Heart right ventricle (tissue), 16 donors: ENCODE measurements around the gene AAK1. TPM values are rescaled to one million over a fixed set of nuclear protein-coding genes. Genes with fewer than 3 reads are reported as not detected.
A peak's percentile ranks its signal among the peaks of the same experiment; 100 is the strongest.
"Not testable (repeated sequence)": the region's sequence is repeated elsewhere in the genome, so short reads cannot be mapped to it uniquely, and the experiment has no call there.

Experiments used
- ATAC-seq, 8 donors: fragments of 200-7000 bp; cut with Tn5 transposase; one replicate each; pipeline ENCODE4 v1.9.1; 2020; ENCODE audit warnings: mild to moderate bottlenecking in 8 of 8, moderate library complexity in 8 of 8, moderate number of reproducible peaks in 1 of 8
- DNase-seq, 2 donors: peaks; one replicate each; pipeline ENCODE4 v3.0.0-alpha.2; 2020
- H3K27ac ChIP-seq, 10 donors: fragments of 200-600 bp; sonication (generic) in 2 of 10; one replicate each; pipeline versions ENCODE4 v1.5.0 to v1.8.0; 2020 to 2022; ENCODE audit warnings: mild to moderate bottlenecking in 3 of 10
- H3K27me3 ChIP-seq, 7 donors: fragments of 200-600 bp; one replicate each; pipeline ENCODE4 v1.8.0; 2021 to 2022; ENCODE audit warnings: mild to moderate bottlenecking in 2 of 7
- H3K36me3 ChIP-seq, 9 donors: fragments of 200-600 bp; sonication (generic) in 1 of 9; one replicate each; pipeline versions ENCODE4 v1.5.0 to v1.8.0; 2020 to 2022; ENCODE audit warnings: mild to moderate bottlenecking in 2 of 9
- H3K4me1 ChIP-seq, 9 donors: fragments of 200-600 bp; sonication (generic) in 1 of 9; one replicate each; pipeline versions ENCODE4 v1.5.0 to v1.8.0; 2020 to 2022; ENCODE audit warnings: mild to moderate bottlenecking in 4 of 9
- H3K4me3 ChIP-seq, 10 donors: fragments of 200-600 bp; sonication (generic) in 2 of 10; one replicate each; pipeline versions ENCODE4 v1.5.0 to v1.8.0; 2020 to 2022; ENCODE audit warnings: mild to moderate bottlenecking in 7 of 10, moderate library complexity in 2 of 10
- H3K9me3 ChIP-seq, 11 donors: fragments of 200-600 bp in 10 of 11; sonication (generic) in 2 of 11; one replicate each; pipeline versions ENCODE4 v1.5.0 to v1.8.0; 2013 to 2022; ENCODE audit warnings: mild to moderate bottlenecking in 2 of 11, control low read depth in 1 of 11, moderate library complexity in 1 of 11
- CTCF ChIP-seq, 9 donors: fragments of 200-600 bp; sonication (generic) in 2 of 9; IDR thresholded peaks; one replicate each; pipeline versions ENCODE4 v1.5.0 to v1.8.0; 2021 to 2022; ENCODE audit warnings: antibody characterized with exemption in 9 of 9, mild to moderate bottlenecking in 5 of 9, moderate library complexity in 1 of 9
- WGBS, 2 donors: extraction: QIAGEN DNeasy Blood & Tissue Kit; methylation state at CpG; one replicate each; pipeline ENCODE4 v1.1.7; 2013; ENCODE audit warnings: inconsistent platforms in 1 of 2; 5-methylcytosine and 5-hydroxymethylcytosine counted together
- intact Hi-C, 10 donors: fragments of 100-400 bp; cut with DNase I; formaldehyde crosslinking; loops; one replicate each; pipeline versions ENCODE4 v1.11.1 to v1.14.2; 2022
- polyA plus RNA-seq, 2 donors: library from polyadenylated mRNA; stranded (reverse); fragments of 200-250 nt; gene quantifications; one replicate each; pipeline ENCODE4 v1.2.3, GENCODE V29; 2013
- total RNA-seq, 10 donors: library from RNA; stranded (reverse); fragmentation: NEBNext Ultra II Directional in 3 of 10; extraction: Animal tissue kit (Norgen Biotek cat#: 25700) in 3 of 10; gene quantifications; one replicate each; pipeline versions ENCODE4 v1.2.1 to v1.2.4, GENCODE V29; 2021 to 2023
- donor health status: Arrhythmogenic right ventricular cardiomyopathy.
- donor health status: ischemic (EF 13 %, LVEDD 7.1; RV severe dilation, severe dysfunction).
- donor health status: healthy with polysubstance abuse.
- donor health status: DM: no; HTN: yes; CAD: no.
- donor health status: DM: no; HTN: no; CAD: no.
- donor health status: ischemic (EF 25% LVEDD 6.9; RV normal size, moderate dysfunction).
- donor health status: ischemic (EF 25% LVEDD 5.7; RV mildly dilated, moderate dysfunction).
- donor health status: healthy.
- donor health status: DM: yes; HTN: yes; CAD: no.
- donor health status: Ischemic cardiomyopathy.
- donor health status: ischemic (EF 35%, LVEDD 5.7; RV mildly dilated, moderate dysfunction).
- donor health status: nonischemic (EF 11% LVEDD 7.7; RV severe dilation, severe dysfunction).
- donor health status: DM: yes; HTN: yes; CAD: no.
- donor health status: PGD.
- donor health status: ischemic (EF 29% LVEDD 5.4; RV normal size, mild dysfunction).
- donor health status: nonischemic (EF 23%, LVEDD 6.1; RV moderate dilation, normal function).

The AAK1 gene
- total and polyA plus RNA-seq, 12 donors = 10.1 to 148 (median 116) TPM

- intact Hi-C loops = no loop called here
- H3K27me3 ChIP-seq = no peaks in the 10 kb centered on the region
These were observed 30.8 kb downstream of the AAK1 start for GRCh38 chr2:69612707-69613106.

GRCh38 chr2:69612200-69612599, 31.3 kb downstream of the AAK1 start:
- ATAC-seq = no peak
- WGBS, 2 donors = 92% methylated on average over 3 of the region's 3 CpGs
- Histone ChIP-seq H3K27me3 (no peaks in the 10 kb centered on the region), H3K36me3 (peaks cover 0 to 15% (median 0%) of the 10 kb centered on the region in 9 donors), H3K9me3 (peaks cover 0 to 7% (median 0%) of the 10 kb centered on the region in 11 donors), H3K4me1 (peaks cover 2 to 43% (median 32%) of the 10 kb centered on the region in 9 donors), H3K27ac (no peak overlapping the region), H3K4me3 (no peak overlapping the region)
- no peak for TF ChIP-seq CTCF (IDR thresholded peaks at IDR 0.05)
- intact Hi-C loops = no loop called here
- no peak for DNase-seq

More at GRCh38 chr2:69612707-69613106, 30.8 kb downstream of the AAK1 start:
- Histone ChIP-seq H3K4me3 (no peak overlapping the region), H3K36me3 (peaks cover 0 to 15% (median 0%) of the 10 kb centered on the region in 9 donors), H3K9me3 (peaks cover 0 to 7% (median 0%) of the 10 kb centered on the region in 11 donors), H3K27ac (no peak overlapping the region), H3K4me1 (peaks cover 2 to 44% (median 30%) of the 10 kb centered on the region in 9 donors)
- TF ChIP-seq CTCF (IDR thresholded peaks at IDR 0.05) = no peak
- DNase-seq (no peak), ATAC-seq (no peak)

- H3K36me3 ChIP-seq = no peaks in the 10 kb centered on the region
- no peak overlapping the region for H3K4me3 ChIP-seq
- intact Hi-C loops = no loop called here
- peak in 3 of 8 donors; percentile 52 to 55 (median 54) for ATAC-seq
- no peak for TF ChIP-seq CTCF (IDR thresholded peaks at IDR 0.05)
- H3K4me1 ChIP-seq = peaks cover 5 to 61% (median 46%) of the 10 kb centered on the region in 9 donors
- H3K27ac ChIP-seq = no peak overlapping the region
- WGBS, 2 donors = 71 to 77% methylated on average over 2 of the region's 2 CpGs
- H3K9me3 ChIP-seq = peaks cover 0 to 12% (median 0%) of the 10 kb centered on the region in 11 donors
- DNase-seq = no peak
- no peaks in the 10 kb centered on the region for H3K27me3 ChIP-seq
These were observed 35.4 kb downstream of the AAK1 start for GRCh38 chr2:69608109-69608508.

GRCh38 chr2:69606771-69607170, 36.8 kb downstream of the AAK1 start:
- WGBS, 2 donors = 53 to 64% methylated on average over 7 of the region's 7 CpGs
- H3K27ac ChIP-seq, ATAC-seq, intact Hi-C loops, H3K36me3 ChIP-seq, H3K27me3 ChIP-seq, H3K4me3 ChIP-seq: not testable (repeated sequence)
- peak in 1 of 2 donors; percentile 25 for DNase-seq
- peaks cover 5 to 74% (median 51%) of the 10 kb centered on the region in 9 donors for H3K4me1 ChIP-seq
- H3K9me3 ChIP-seq = peaks cover 0 to 12% (median 0%) of the 10 kb centered on the region in 11 donors

GRCh38 chr2:69605284-69605683, 38.3 kb downstream of the AAK1 start:
- no peak overlapping the region for H3K4me3 ChIP-seq
- DNase-seq (no peak), ATAC-seq (no peak)
- H3K9me3 ChIP-seq = peaks cover 0 to 11% (median 0%) of the 10 kb centered on the region in 11 donors
- no peak overlapping the region for H3K27ac ChIP-seq
- 90 to 94% methylated on average over 4 of the region's 4 CpGs for WGBS, 2 donors
- H3K36me3 ChIP-seq = peaks cover 0 to 9% (median 0%) of the 10 kb centered on the region in 9 donors
- no peaks in the 10 kb centered on the region for H3K27me3 ChIP-seq
- intact Hi-C loops = no loop called here
- no peak for TF ChIP-seq CTCF (IDR thresholded peaks at IDR 0.05)
- H3K4me1 ChIP-seq = peaks cover 5 to 81% (median 63%) of the 10 kb centered on the region in 9 donors
